K562 (cell line): ENCODE results near the gene EIF2S2. TPM values are rescaled to one million over a fixed set of nuclear protein-coding genes. Genes with fewer than 3 reads are reported as not detected.

Source experiments
- AFF1 ChIP-seq, 2 experiments: fragments of 450-650 bp; IDR thresholded peaks; 2 replicates each; pipeline ENCODE4 v1.6.1; 2018; ENCODE audit warnings: mild to moderate bottlenecking in 2 of 2, low read depth in 1 of 2; ENCODE audit not compliant: partially characterized antibody in 2 of 2
- ARID3B ChIP-seq: fragments of 250-450 bp; sonication (Bioruptor Pico); IDR thresholded peaks from 2 replicates; pipeline ENCODE4 v1.4.0; 2020; ENCODE audit warnings: borderline replicate concordance
- KDM1A ChIP-seq, 2 experiments: fragments of 450-650 bp; IDR thresholded peaks; 2 replicates each; pipeline ENCODE4 v1.6.1; 2016; ENCODE audit warnings: mild to moderate bottlenecking in 2 of 2
- MAFK ChIP-seq: IDR thresholded peaks from 2 replicates; pipeline ENCODE4 v1.6.1; 2011; ENCODE audit warnings: low read length, improper control_type of control experiment
- MAZ ChIP-seq, 2 experiments: fragments of 450-650 bp in 1 of 2; sonication (generic) in 1 of 2; formaldehyde crosslinking; IDR thresholded peaks in 1 of 2; conservative IDR thresholded peaks in 1 of 2; 2 replicates each; pipeline versions ENCODE4 v1.4.0 to v1.5.0; 2020; ENCODE audit warnings: mild to moderate bottlenecking in 1 of 2, missing genetic modification reagents in 1 of 2
- MXI1 ChIP-seq: IDR thresholded peaks from 2 replicates; pipeline ENCODE4 v1.6.1; 2011; ENCODE audit warnings: low read depth, mild to moderate bottlenecking, improper control_type of control experiment, low read length
- PCBP2 ChIP-seq: fragments of 200-400 bp; formaldehyde crosslinking; IDR thresholded peaks from 2 replicates; pipeline ENCODE4 v1.6.1; 2018; ENCODE audit warnings: low read length, low read depth, mild to moderate bottlenecking, moderate library complexity; ENCODE audit not compliant: poor library complexity, severe bottlenecking
- POLR2H ChIP-seq: IDR thresholded peaks from 2 replicates; pipeline ENCODE4 v1.6.1; 2016; ENCODE audit warnings: missing genetic modification characterization, low read depth, mild to moderate bottlenecking, control low read depth, missing compliant biosample characterization, moderate library complexity
- RNF219 ChIP-seq: fragments of 250-450 bp; sonication (Bioruptor Pico); IDR thresholded peaks from 2 replicates; pipeline ENCODE4 v1.5.0; 2022; ENCODE audit warnings: mild to moderate bottlenecking
- SREBF1 ChIP-seq: fragments of 150-350 bp; IDR thresholded peaks from 2 replicates; pipeline ENCODE4 v1.6.1; 2014; ENCODE audit warnings: antibody characterized with exemption, low read depth, low read length, borderline replicate concordance
- TAF1 ChIP-seq: IDR thresholded peaks from 2 replicates; pipeline ENCODE4 v1.6.1; 2011; ENCODE audit warnings: mild to moderate bottlenecking, low read length, moderate library complexity; ENCODE audit not compliant: insufficient read depth, control insufficient read depth, severe bottlenecking; ENCODE audit errors: extremely low read depth
- THRA ChIP-seq: fragments of 450-650 bp; IDR thresholded peaks from 2 replicates; pipeline ENCODE4 v1.6.1; 2017; ENCODE audit warnings: mild to moderate bottlenecking, moderate library complexity
- ZNF431 ChIP-seq: sonication (generic); formaldehyde crosslinking; IDR thresholded peaks from 2 replicates; pipeline ENCODE4 v1.8.0; 2022; ENCODE audit warnings: mild to moderate bottlenecking, missing genetic modification reagents
- ZNF583 ChIP-seq: fragments of 250-450 bp; sonication (Bioruptor Pico); IDR thresholded peaks from 2 replicates; pipeline ENCODE4 v1.4.0; 2020
- polyA plus RNA-seq, 8 experiments: library from polyadenylated mRNA; depleted of rRNA in 4 of 8; stranded (reverse) in 5 of 8; unstranded in 3 of 8; fragments of >200 nt; fragmentation: Nextera tagmentation in 2 of 8; fragmentation: Illumina TruSeq in 1 of 8; extraction: Ambion mirVana in 2 of 8; extraction: Trizol in 1 of 8; gene quantifications; 2 replicates each; pipeline versions ENCODE4 v1.2.1 to v1.2.3, GENCODE V29; 2011 to 2014; ENCODE audit warnings: inconsistent platforms in 1 of 8, missing spikeins in 1 of 8
- total RNA-seq, 7 experiments: library from RNA; depleted of rRNA in 6 of 7; stranded (reverse); fragments of >200 nt in 6 of 7; fragmentation: Illumina TruSeq in 2 of 7; extraction: Trizol in 2 of 7; gene quantifications; 2 replicates each; pipeline versions ENCODE4 v1.2.1 to v1.2.3, GENCODE V29; 2011 to 2021; ENCODE audit warnings: low replicate concordance in 1 of 7
- TF ChIP-seq, protein P1 (sequence below), 2 experiments: fragments of 450-650 bp in 1 of 2; sonication (generic) in 1 of 2; formaldehyde crosslinking; conservative IDR thresholded peaks; 2 replicates each; pipeline versions ENCODE4 v1.4.0 to v1.8.1; 2020 to 2022; ENCODE audit warnings: mild to moderate bottlenecking in 1 of 2, missing genetic modification reagents in 1 of 2

Gene EIF2S2
- total and polyA plus RNA-seq, 9 of the 15 experiments (the other 6 are each of a cell fraction or from before 2014, with no cell fraction given) = 79.7 to 220 (median 154) TPM

- no peak for TF ChIP-seq MXI1
- 0 out of 2 replicates have a peak, but pooled peaks have one; percentile 21 for TF ChIP-seq POLR2H
- no peak for TF ChIP-seq ARID3B (CRISPR knock-in tag)
- TF ChIP-seq ZNF431 (CRISPR knock-in tag) = no peak
- no peak for TF ChIP-seq PCBP2
- peak; percentile 14 to 47 for TF ChIP-seq AFF1 (IDR thresholded peaks at IDR 0.05; ENCODE audit: low read depth in 1 of 2, partially characterized antibody in 2 of 2)
- TF ChIP-seq TAF1 = no peak
- no peak for TF ChIP-seq MAFK
- TF ChIP-seq KDM1A (IDR thresholded peaks at IDR 0.05) = no peak
- TF ChIP-seq ZNF583 (CRISPR knock-in tag) = no peak
- no peak for TF ChIP-seq RNF219 (CRISPR knock-in tag)
- no peak for TF ChIP-seq THRA
- TF ChIP-seq SREBF1 = no peak
- TF ChIP-seq MAZ (CRISPR knock-in tag; conservative IDR thresholded peaks at IDR 0.05 in 1 of 2, IDR thresholded peaks at IDR 0.05 in 1 of 2) = no peak
- TF ChIP-seq, protein P1, sequence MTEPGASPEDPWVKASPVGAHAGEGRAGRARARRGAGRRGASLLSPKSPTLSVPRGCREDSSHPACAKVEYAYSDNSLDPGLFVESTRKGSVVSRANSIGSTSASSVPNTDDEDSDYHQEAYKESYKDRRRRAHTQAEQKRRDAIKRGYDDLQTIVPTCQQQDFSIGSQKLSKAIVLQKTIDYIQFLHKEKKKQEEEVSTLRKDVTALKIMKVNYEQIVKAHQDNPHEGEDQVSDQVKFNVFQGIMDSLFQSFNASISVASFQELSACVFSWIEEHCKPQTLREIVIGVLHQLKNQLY (CRISPR knock-in tag; conservative IDR thresholded peaks at IDR 0.05) = no peak
Measured at GRCh38 chr20:34110745-34111641, 1.1 kb downstream of the EIF2S2 start (continued).
